RCC 7860 (cell line): Measurements from ENCODE around the gene MEA1.

Source experiments
- DNase-seq: peaks from one replicate; pipeline ENCODE4 v3.0.0-alpha.2; 2015; ENCODE audit warnings: low spot score
- FAIRE-seq: peaks from 2 replicates; lab custom pipeline; 2012; peaks lifted over from hg19 to GRCh38; lab: Jason Lieb, UNC

MEA1 gene

GRCh38 chr6:43040542-43041257 is 27.0 kb upstream of the MEA1 start:
- FAIRE-seq (no peak), DNase-seq (no peak)

- no peak for DNase-seq
- FAIRE-seq = no peak
Measured at GRCh38 chr6:43038727-43039126, 25.0 kb upstream of the MEA1 start.

GRCh38 chr6:43037706-43038105 is 24.0 kb upstream of the MEA1 start:
- DNase-seq (no peak), FAIRE-seq (no peak)

GRCh38 chr6:43037197-43037596 is 23.5 kb upstream of the MEA1 start:
- FAIRE-seq (no peak), DNase-seq (no peak)

- FAIRE-seq (no peak), DNase-seq (no peak)
Measured at GRCh38 chr6:43036712-43037111, 23.0 kb upstream of the MEA1 start.

GRCh38 chr6:43035495-43036194 is 21.9 kb upstream of the MEA1 start:
- no peak for FAIRE-seq
- DNase-seq = no peak

- DNase-seq (no peak), FAIRE-seq (no peak)
Measured at GRCh38 chr6:43034190-43034525, 20.4 kb upstream of the MEA1 start.

- FAIRE-seq (no peak), DNase-seq (no peak)
Measured at GRCh38 chr6:43033496-43034189, 19.9 kb upstream of the MEA1 start.

- DNase-seq (no peak), FAIRE-seq (no peak)
Measured at GRCh38 chr6:43032326-43032725, 18.6 kb upstream of the MEA1 start.

GRCh38 chr6:43029120-43029519 is 15.4 kb upstream of the MEA1 start:
- DNase-seq (no peak), FAIRE-seq (no peak)

GRCh38 chr6:43026365-43026764 is 12.6 kb upstream of the MEA1 start:
- no peak for FAIRE-seq
- no peak for DNase-seq

- FAIRE-seq = no peak
Measured at GRCh38 chr6:43024436-43024835, 10.7 kb upstream of the MEA1 start.

GRCh38 chr6:43021270-43022047 is 7.7 kb upstream of the MEA1 start, which contains the start of gene RRP36:
RRP36 (plus strand) TSS chr6:43021623; CDS start chr6:43021655, 32 bp downstream.
- peak; percentile 31 for DNase-seq
- FAIRE-seq = no peak

More at GRCh38 chr6:43024436-43024835, 10.7 kb upstream of the MEA1 start:
- DNase-seq = no peak

GRCh38 chr6:43020847-43021246 is 7.1 kb upstream of the MEA1 start:
- DNase-seq = no peak
- no peak for FAIRE-seq

- DNase-seq = no peak
- no peak for FAIRE-seq
Measured at GRCh38 chr6:43020052-43020705, 6.4 kb upstream of the MEA1 start.

GRCh38 chr6:43019152-43019551 is 5.4 kb upstream of the MEA1 start:
- no peak for DNase-seq
- no peak for FAIRE-seq

- DNase-seq (no peak), FAIRE-seq (no peak)
Measured at GRCh38 chr6:43016943-43017334, 3.2 kb upstream of the MEA1 start.

GRCh38 chr6:43016176-43016942 is 2.6 kb upstream of the MEA1 start:
- FAIRE-seq (no peak), DNase-seq (no peak)

- no peak for DNase-seq
- no peak for FAIRE-seq
Measured at GRCh38 chr6:43014434-43014909, 726 bp upstream of the MEA1 start.
